PC-3 (cell line): ENCODE results near the gene GJD3. TPM values are rescaled to one million over a fixed set of nuclear protein-coding genes. Genes with fewer than 3 reads are reported as not detected.

Experiments
- ATAC-seq: fragments of 200-7000 bp; cut with Tn5 transposase; 2 replicates; pipeline ENCODE4 v1.9.1; 2020; ENCODE audit warnings: mild to moderate bottlenecking, moderate library complexity
- BruUV-seq: library from RNA; stranded (reverse); fragments of 400-500 nt; replicated peaks from 2 replicates; lab custom pipeline; 2021; lab: Mats Ljungman, UMichigan
- CTCF ChIA-PET: fragments of 300-600 bp; sonication (Branson Sonifier 250); formaldehyde crosslinking; loops from one replicate; lab custom pipeline; 2022; ENCODE audit warnings: antibody characterized with exemption; lab: Charles Lee
- POLR2A ChIA-PET: fragments of 300-600 bp; sonication (Branson Sonifier 250); formaldehyde crosslinking; loops from one replicate; lab custom pipeline; 2022; ENCODE audit warnings: antibody characterized with exemption; ENCODE audit not compliant: unreplicated experiment; lab: Charles Lee
- DNase-seq: peaks from one replicate; pipeline ENCODE4 v3.0.0-alpha.2; 2015
- H2AFZ ChIP-seq: fragments of 300-600 bp; sonication (generic); 2 replicates; pipeline ENCODE4 v1.6.0; 2016; ENCODE audit warnings: antibody characterized with exemption, low read length
- H3F3A ChIP-seq: fragments of 300-600 bp; sonication (generic); one replicate; pipeline ENCODE4 v1.6.0; 2017; ENCODE audit warnings: antibody characterized with exemption, low read length, control low read depth, mild to moderate bottlenecking; ENCODE audit not compliant: unreplicated experiment
- H3K27ac ChIP-seq: fragments of 300-600 bp; sonication (generic); 2 replicates; pipeline ENCODE4 v1.5.1; 2016; ENCODE audit warnings: mild to moderate bottlenecking, low read length
- H3K27me3 ChIP-seq: fragments of 300-600 bp; sonication (generic); 2 replicates; pipeline ENCODE4 v1.6.1; 2016; ENCODE audit warnings: low read length, mixed read lengths
- H3K36me3 ChIP-seq: fragments of 300-600 bp; sonication (generic); 2 replicates; pipeline ENCODE4 v1.6.1; 2016; ENCODE audit warnings: low read depth, mixed run types, low read length, mixed read lengths
- H3K4me1 ChIP-seq: fragments of 300-600 bp; sonication (generic); 2 replicates; pipeline ENCODE4 v1.5.1; 2016; ENCODE audit warnings: low read length; ENCODE audit not compliant: insufficient read depth
- H3K4me2 ChIP-seq: fragments of 300-600 bp; sonication (generic); 2 replicates; pipeline ENCODE4 v1.6.0; 2016; ENCODE audit warnings: low read length
- H3K4me3 ChIP-seq: fragments of 300-600 bp; sonication (generic); 2 replicates; pipeline ENCODE4 v1.5.1; 2016; ENCODE audit warnings: mild to moderate bottlenecking, low read length, mixed read lengths
- H3K79me2 ChIP-seq: fragments of 300-600 bp; sonication (generic); 2 replicates; pipeline ENCODE4 v1.6.1; 2017; ENCODE audit warnings: low read length, mixed read lengths
- H3K9ac ChIP-seq: fragments of 300-600 bp; sonication (generic); 2 replicates; pipeline ENCODE4 v1.6.0; 2016; ENCODE audit warnings: mild to moderate bottlenecking, low read length
- H3K9me2 ChIP-seq: fragments of 300-600 bp; sonication (generic); replicated peaks from 2 replicates; pipeline ENCODE4 v1.6.1; 2016; ENCODE audit warnings: mixed run types, low read length, mixed read lengths
- H3K9me3 ChIP-seq: fragments of 300-600 bp; sonication (generic); 2 replicates; pipeline ENCODE4 v1.6.1; 2016; ENCODE audit warnings: low read length, mixed read lengths
- H4K20me1 ChIP-seq: fragments of 300-600 bp; sonication (generic); 2 replicates; pipeline ENCODE4 v1.6.1; 2016; ENCODE audit warnings: low read length, mixed read lengths
- EZH2 ChIP-seq: fragments of 300-600 bp; sonication (generic); IDR thresholded peaks from one replicate; pipeline ENCODE4 v1.6.1; 2017; ENCODE audit warnings: antibody characterized with exemption, mild to moderate bottlenecking, low read length; ENCODE audit not compliant: unreplicated experiment
- EZH2phosphoT487 ChIP-seq: fragments of 300-600 bp; sonication (generic); IDR thresholded peaks from 2 replicates; pipeline ENCODE4 v1.6.1; 2018; ENCODE audit warnings: mild to moderate bottlenecking, antibody characterized with exemption, low read length, borderline replicate concordance
- intact Hi-C: fragments of 100-400 bp; cut with micrococcal nuclease; formaldehyde crosslinking; loops from 2 replicates; pipeline ENCODE4 v1.9.0; 2023
- total RNA-seq: library from RNA; depleted of rRNA; stranded (reverse); fragments of >200 nt; gene quantifications from 2 replicates; pipeline ENCODE4 v1.2.3, GENCODE V29; 2014
- TF ChIP-seq, protein P1 (sequence below): fragments of 300-600 bp; sonication (generic); conservative IDR thresholded peaks from 2 replicates; pipeline ENCODE4 v1.5.1; 2017; ENCODE audit warnings: antibody characterized with exemption, low read depth, mild to moderate bottlenecking, low read length

The GJD3 gene
- total RNA-seq, 1 experiment from 2014 or later: not detected

DNA sequence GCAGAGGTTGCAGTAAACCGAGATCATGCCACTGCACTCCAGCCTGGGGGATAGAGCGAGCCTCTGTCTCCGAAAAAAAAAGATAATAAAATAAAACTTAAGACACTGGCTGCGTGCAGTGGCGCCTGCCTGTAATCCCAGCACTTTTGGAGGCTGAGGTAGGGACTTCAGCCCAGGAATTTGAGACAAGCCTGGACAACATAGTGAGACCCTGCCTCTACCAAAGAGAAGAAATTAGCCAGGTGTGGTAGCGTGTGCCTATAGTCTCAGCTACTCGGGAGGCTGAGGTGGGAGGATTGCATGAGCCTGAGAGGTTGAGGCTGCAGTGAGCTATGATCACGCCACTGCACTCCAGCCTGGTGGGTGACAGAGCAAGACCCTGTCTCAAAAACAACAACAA is 28.9 kb downstream of the GJD3 start:
- TF ChIP-seq EZH2 (no peak), EZH2phosphoT487 (no peak)
- TF ChIP-seq, protein P1, sequence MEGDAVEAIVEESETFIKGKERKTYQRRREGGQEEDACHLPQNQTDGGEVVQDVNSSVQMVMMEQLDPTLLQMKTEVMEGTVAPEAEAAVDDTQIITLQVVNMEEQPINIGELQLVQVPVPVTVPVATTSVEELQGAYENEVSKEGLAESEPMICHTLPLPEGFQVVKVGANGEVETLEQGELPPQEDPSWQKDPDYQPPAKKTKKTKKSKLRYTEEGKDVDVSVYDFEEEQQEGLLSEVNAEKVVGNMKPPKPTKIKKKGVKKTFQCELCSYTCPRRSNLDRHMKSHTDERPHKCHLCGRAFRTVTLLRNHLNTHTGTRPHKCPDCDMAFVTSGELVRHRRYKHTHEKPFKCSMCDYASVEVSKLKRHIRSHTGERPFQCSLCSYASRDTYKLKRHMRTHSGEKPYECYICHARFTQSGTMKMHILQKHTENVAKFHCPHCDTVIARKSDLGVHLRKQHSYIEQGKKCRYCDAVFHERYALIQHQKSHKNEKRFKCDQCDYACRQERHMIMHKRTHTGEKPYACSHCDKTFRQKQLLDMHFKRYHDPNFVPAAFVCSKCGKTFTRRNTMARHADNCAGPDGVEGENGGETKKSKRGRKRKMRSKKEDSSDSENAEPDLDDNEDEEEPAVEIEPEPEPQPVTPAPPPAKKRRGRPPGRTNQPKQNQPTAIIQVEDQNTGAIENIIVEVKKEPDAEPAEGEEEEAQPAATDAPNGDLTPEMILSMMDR: no peak
- no peak overlapping the region for H3K4me3 ChIP-seq
- H3K9me3 ChIP-seq: no peaks in the 10 kb centered on the region
- H3K27ac ChIP-seq: no peak overlapping the region
- peaks cover 10% of the 10 kb centered on the region for H3K4me1 ChIP-seq
- CTCF ChIA-PET: no interaction called here
- H3K9me2 ChIP-seq: no peaks in the 10 kb centered on the region
- no peak overlapping the region for H3K4me2 ChIP-seq
- ATAC-seq: no peak
- DNase-seq: no peak
- no peaks in the 10 kb centered on the region for H3K36me3 ChIP-seq
- H2AFZ ChIP-seq: no peak overlapping the region
- no peaks in the 10 kb centered on the region for H3K27me3 ChIP-seq
- H3K9ac ChIP-seq: no peak overlapping the region
- H4K20me1 ChIP-seq: no peaks in the 10 kb centered on the region
- intact Hi-C loops: no loop called here
- BruUV-seq: no TSS peak
- POLR2A ChIA-PET: no interaction called here
- no peaks in the 10 kb centered on the region for H3F3A ChIP-seq
- peaks cover 30% of the 10 kb centered on the region for H3K79me2 ChIP-seq

DNA sequence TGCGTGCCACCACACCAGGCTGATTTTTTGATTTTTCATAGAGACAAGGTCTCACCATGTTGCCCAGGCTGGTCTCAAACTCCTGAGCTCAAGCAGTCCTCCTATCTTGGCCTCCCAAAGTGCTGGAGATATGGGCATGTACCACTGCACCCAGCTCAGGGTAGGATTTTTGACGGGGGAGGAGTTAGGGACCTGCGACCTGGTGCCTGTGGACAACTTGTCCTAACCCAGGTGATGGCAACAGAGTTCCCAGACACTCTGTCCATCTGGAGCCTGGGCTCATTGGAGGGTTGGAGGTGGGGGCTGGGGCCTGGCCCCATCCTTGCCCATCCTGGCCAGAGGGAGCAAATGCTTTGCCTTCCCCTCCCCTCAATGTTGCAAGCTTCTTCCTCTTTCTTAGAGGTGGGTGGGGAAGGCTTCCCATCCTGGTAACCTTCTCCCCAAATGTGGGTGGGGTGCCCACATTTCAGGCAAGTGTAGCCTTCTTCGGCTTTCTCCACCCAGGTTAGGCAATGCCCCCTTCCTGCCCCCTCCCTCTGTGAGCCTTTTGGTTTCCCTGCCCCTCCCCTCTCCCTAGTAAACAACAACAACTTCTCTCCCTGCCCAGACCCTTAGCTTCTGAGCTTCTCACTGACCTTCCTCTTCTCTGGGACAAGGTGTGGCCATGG is 30.6 kb downstream of the GJD3 start:
- Histone ChIP-seq H3K9me2 (no peaks in the 10 kb centered on the region), H3K4me2 (no peak overlapping the region), H3K9me3 (no peaks in the 10 kb centered on the region), H3F3A (no peaks in the 10 kb centered on the region), H3K36me3 (no peaks in the 10 kb centered on the region), H4K20me1 (no peaks in the 10 kb centered on the region; the same call in 1 of the 2 replicates), H3K79me2 (peaks cover 38% of the 10 kb centered on the region), H3K27ac (no peak overlapping the region), H3K4me3 (no peak overlapping the region), H3K9ac (no peak overlapping the region), H3K4me1 (peaks cover 8% of the 10 kb centered on the region; the same call in 1 of the 2 replicates), H2AFZ (no peak overlapping the region), H3K27me3 (no peaks in the 10 kb centered on the region)
- no peak for ATAC-seq
- DNase-seq: no peak
- ChIA-PET POLR2A (no interaction called here), CTCF (no interaction called here)
- BruUV-seq: no TSS peak
- TF ChIP-seq EZH2: no peak
- TF ChIP-seq EZH2phosphoT487: no peak
- TF ChIP-seq, protein P1: no peak
- intact Hi-C loops: no loop called here
